PC-9 (cell line): ENCODE data around the gene MOSPD2. TPM values are rescaled to one million over a fixed set of nuclear protein-coding genes. Genes with fewer than 3 reads are reported as not detected.
A peak's percentile ranks its signal among the peaks of the same experiment; 100 is the strongest.

Experiments used
- Bru-seq: library from RNA; stranded (reverse); fragments of 400-500 nt; gene quantifications from one replicate; lab custom pipeline; 2021; lab: Mats Ljungman, UMichigan
- BruChase-seq, 2 experiments: library from RNA; stranded (reverse); fragments of 400-500 nt; gene quantifications; one replicate each; lab custom pipeline; 2021; lab: Mats Ljungman, UMichigan
- BruUV-seq: library from RNA; stranded (reverse); fragments of 400-500 nt; replicated peaks from 2 replicates; lab custom pipeline; 2021; lab: Mats Ljungman, UMichigan
- CTCF ChIA-PET: fragments of 300-600 bp; sonication (Branson Sonifier 250); formaldehyde crosslinking; loops from one replicate; lab custom pipeline; 2022; ENCODE audit warnings: antibody characterized with exemption; lab: Charles Lee
- POLR2A ChIA-PET: fragments of 300-600 bp; sonication (Branson Sonifier 250); formaldehyde crosslinking; loops from one replicate; lab custom pipeline; 2022; ENCODE audit warnings: antibody characterized with exemption; ENCODE audit not compliant: unreplicated experiment; lab: Charles Lee
- DNase-seq, 2 experiments: peaks; one replicate each; pipeline versions ENCODE4 v3.0.0 to v3.0.0-alpha.2; 2015 to 2022; ENCODE audit warnings: mixed read lengths in 1 of 2
- H2AFZ ChIP-seq: fragments of 200-600 bp; sonication (generic); 2 replicates; pipeline ENCODE4 v1.8.1; 2017; ENCODE audit warnings: antibody characterized with exemption
- H3F3A ChIP-seq: fragments of 200-600 bp; sonication (generic); 2 replicates; pipeline ENCODE4 v1.8.1; 2017; ENCODE audit warnings: antibody characterized with exemption, mild to moderate bottlenecking, low read depth; ENCODE audit not compliant: insufficient read depth
- H3K27ac ChIP-seq: fragments of 200-600 bp; sonication (generic); 2 replicates; pipeline ENCODE4 v1.6.1; 2016; ENCODE audit warnings: mixed run types
- H3K27me3 ChIP-seq: fragments of 200-600 bp; sonication (generic); 2 replicates; pipeline ENCODE4 v1.6.1; 2016; ENCODE audit warnings: low read depth, mixed run types; ENCODE audit not compliant: insufficient read depth
- H3K36me3 ChIP-seq: fragments of 200-600 bp; sonication (generic); 2 replicates; pipeline ENCODE4 v1.6.1; 2016; ENCODE audit warnings: low read depth, mixed run types
- H3K4me1 ChIP-seq: fragments of 200-600 bp; sonication (generic); replicated peaks from 2 replicates; pipeline ENCODE4 v1.6.1; 2016; ENCODE audit warnings: mixed run types; ENCODE audit not compliant: insufficient read depth
- H3K4me2 ChIP-seq: fragments of 200-600 bp; sonication (generic); 2 replicates; pipeline ENCODE4 v1.6.1; 2017; ENCODE audit warnings: mixed run types
- H3K4me3 ChIP-seq: fragments of 200-600 bp; sonication (generic); 2 replicates; pipeline ENCODE4 v1.6.1; 2016; ENCODE audit warnings: mixed run types
- H3K79me2 ChIP-seq: fragments of 200-600 bp; sonication (generic); 2 replicates; pipeline ENCODE4 v1.6.1; 2017; ENCODE audit warnings: low read depth, mixed run types
- H3K9me2 ChIP-seq: fragments of 200-600 bp; sonication (generic); 2 replicates; pipeline ENCODE4 v1.8.1; 2017; ENCODE audit warnings: mild to moderate bottlenecking; ENCODE audit not compliant: insufficient read depth
- H3K9me3 ChIP-seq: fragments of 200-600 bp; sonication (generic); 2 replicates; pipeline ENCODE4 v1.8.1; 2016; ENCODE audit warnings: low read depth; ENCODE audit not compliant: insufficient read depth
- H4K20me1 ChIP-seq: fragments of 200-600 bp; sonication (generic); 2 replicates; pipeline ENCODE4 v1.8.1; 2017; ENCODE audit not compliant: insufficient read depth
- CTCF ChIP-seq: fragments of 200-600 bp; sonication (generic); conservative IDR thresholded peaks from 2 replicates; pipeline ENCODE4 v1.6.1; 2017; ENCODE audit warnings: mixed run types, antibody characterized with exemption, mild to moderate bottlenecking, moderate library complexity
- EZH2 ChIP-seq: fragments of 200-600 bp; sonication (generic); IDR thresholded peaks from 2 replicates; pipeline ENCODE4 v1.8.0; 2017; ENCODE audit warnings: antibody characterized with exemption, low read depth
- intact Hi-C: fragments of 100-400 bp; cut with micrococcal nuclease; formaldehyde crosslinking; loops from one replicate; pipeline ENCODE4 v1.10.0; 2022; ENCODE audit not compliant: unreplicated experiment
- long read RNA-seq: library from polyadenylated mRNA; stranded (forward); transcript quantifications from one replicate; pipeline ENCODE4 v2.0.0, GENCODE V29; 2022
- total RNA-seq: library from RNA; stranded (reverse); gene quantifications from 2 replicates; pipeline ENCODE4 v1.2.3, GENCODE V29; 2021

Gene MOSPD2
- total RNA-seq (15.8 and 19.4 TPM in 2 replicates), Bru-seq, nascent RNA (percentile 62 among the genes with signal in this experiment), BruChase-seq, experiment 1, labeled RNA remaining after a 2-hour chase (percentile 64 among the genes with signal in this experiment), BruChase-seq, experiment 2, labeled RNA remaining after a 6-hour chase (percentile 58 among the genes with signal in this experiment)
- long read RNA-seq, full-length matches to known transcripts, result 7 of 14 reads
- long read RNA-seq, partial matches to known transcripts, result 3 of 14 reads
- long read RNA-seq, other reads (novel, unspliced or antisense), result 4 of 14 reads

- TF ChIP-seq CTCF (no peak), EZH2 (no peak)
- peak within 1 kb of the TSS; percentile 95 for H3K4me3 ChIP-seq
- H2AFZ ChIP-seq, result peak within 1 kb of the TSS; percentile 98
- H3K9me3 ChIP-seq, result no peaks in the 10 kb centered on the region
- no TSS peak for BruUV-seq
- peaks cover 14% of the 10 kb centered on the region; the same call in 1 of the 2 replicates for H3K4me1 ChIP-seq
- CTCF ChIA-PET, result no interaction called here
- no peaks in the 10 kb centered on the region for H3K27me3 ChIP-seq
- H3K27ac ChIP-seq, result peak within 1 kb of the TSS; percentile 68
- no peaks in the 10 kb centered on the region for H3F3A ChIP-seq
- H3K79me2 ChIP-seq, result peaks cover 53% of the 10 kb centered on the region
- no peaks in the 10 kb centered on the region for H3K36me3 ChIP-seq
- no peaks in the 10 kb centered on the region for H3K9me2 ChIP-seq
- POLR2A ChIA-PET, result interaction anchor here (0.6 kb wide), 3 partner anchors 461 to 1071 kb away, joined by 3 to 6 read pairs (median 3); no protein-coding TSS in a partner anchor
- intact Hi-C loops, result loop anchor here (5.0 kb wide), 1 partner anchor 269 kb away; no protein-coding TSS in a partner anchor
- DNase-seq, result peak; percentile 88 to 96
- H3K4me2 ChIP-seq, result peak within 1 kb of the TSS; percentile 82
- H4K20me1 ChIP-seq, result no peaks in the 10 kb centered on the region
Observed at GRCh38 chrX:14872851-14873675, at the start of gene MOSPD2, which contains the start of gene FANCB. Gene MOSPD2 (plus strand): TSS chrX:14873421. CDS start chrX:14873529, 108 bp downstream. Gene FANCB (minus strand): TSS chrX:14873069. CDS start chrX:14865510, 7,559 bp downstream.

- TF ChIP-seq CTCF (no peak), EZH2 (no peak)
- Histone ChIP-seq H3K79me2 (no peaks in the 10 kb centered on the region), H3K4me1 (no peaks in the 10 kb centered on the region), H3F3A (no peaks in the 10 kb centered on the region), H3K9me3 (no peaks in the 10 kb centered on the region), H3K36me3 (no peaks in the 10 kb centered on the region), H3K4me2 (no peak overlapping the region), H3K27ac (no peak overlapping the region), H3K27me3 (no peaks in the 10 kb centered on the region), H4K20me1 (no peaks in the 10 kb centered on the region), H3K4me3 (no peak overlapping the region), H3K9me2 (no peaks in the 10 kb centered on the region), H2AFZ (no peak overlapping the region)
- intact Hi-C loops, result no loop called here
- BruUV-seq, result no TSS peak
- CTCF ChIA-PET, result no interaction called here
- no peak for DNase-seq
- POLR2A ChIA-PET, result no interaction called here
Observed at GRCh38 chrX:14825851-14826250, 47.4 kb upstream of the MOSPD2 start.

- POLR2A ChIA-PET, result no interaction called here
- CTCF ChIA-PET, result no interaction called here
- BruUV-seq, result no TSS peak
- no peaks in the 10 kb centered on the region for H3K36me3 ChIP-seq
- no peaks in the 10 kb centered on the region for H3K9me3 ChIP-seq
- no peaks in the 10 kb centered on the region for H3K4me1 ChIP-seq
- H3K4me2 ChIP-seq, result no peak overlapping the region
- TF ChIP-seq EZH2 (no peak), CTCF (no peak)
- no peaks in the 10 kb centered on the region for H4K20me1 ChIP-seq
- no peak overlapping the region for H3K4me3 ChIP-seq
- intact Hi-C loops, result no loop called here
- H3K27me3 ChIP-seq, result no peaks in the 10 kb centered on the region
- no peaks in the 10 kb centered on the region for H3F3A ChIP-seq
- no peak overlapping the region for H3K27ac ChIP-seq
- no peaks in the 10 kb centered on the region for H3K9me2 ChIP-seq
- no peaks in the 10 kb centered on the region for H3K79me2 ChIP-seq
- no peak for DNase-seq
- H2AFZ ChIP-seq, result no peak overlapping the region
Observed at GRCh38 chrX:14826319-14826718, 46.9 kb upstream of the MOSPD2 start.
